ENCODE data around the gene NT5DC1.
"Not testable (repeated sequence)": the region's sequence is repeated elsewhere in the genome, so short reads cannot be mapped to it uniquely, and the experiment has no call there.

The NT5DC1 gene

GRCh38 chr6:116280161-116280932 is 179.7 kb downstream of the NT5DC1 start:
- no peak for DNase-seq

GRCh38 chr6:116280933-116281316 is 180.3 kb downstream of the NT5DC1 start:
- no peak for DNase-seq

DNA sequence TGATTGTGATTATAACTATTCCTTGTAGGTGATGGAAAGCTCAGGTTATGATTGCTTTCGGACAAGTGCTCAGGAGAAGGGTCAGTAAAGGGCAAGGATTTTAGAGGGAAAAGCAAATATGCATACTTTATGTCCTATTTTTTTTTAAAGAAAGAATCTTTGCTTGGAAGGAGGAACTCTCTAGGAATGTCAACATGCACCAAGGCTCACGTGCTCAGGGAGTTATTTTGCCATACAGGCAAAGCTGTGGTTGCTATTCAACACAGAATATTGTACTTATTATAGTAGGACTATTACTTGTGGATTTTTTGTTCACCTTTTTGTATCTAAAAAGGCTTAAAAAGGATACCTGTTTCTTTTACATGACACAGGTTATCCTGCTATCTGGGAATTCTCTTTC is 182.0 kb downstream of the NT5DC1 start:
- no peak for DNase-seq

GRCh38 chr6:116283191-116283590 is 182.5 kb downstream of the NT5DC1 start:
- DNase-seq = no peak

DNA sequence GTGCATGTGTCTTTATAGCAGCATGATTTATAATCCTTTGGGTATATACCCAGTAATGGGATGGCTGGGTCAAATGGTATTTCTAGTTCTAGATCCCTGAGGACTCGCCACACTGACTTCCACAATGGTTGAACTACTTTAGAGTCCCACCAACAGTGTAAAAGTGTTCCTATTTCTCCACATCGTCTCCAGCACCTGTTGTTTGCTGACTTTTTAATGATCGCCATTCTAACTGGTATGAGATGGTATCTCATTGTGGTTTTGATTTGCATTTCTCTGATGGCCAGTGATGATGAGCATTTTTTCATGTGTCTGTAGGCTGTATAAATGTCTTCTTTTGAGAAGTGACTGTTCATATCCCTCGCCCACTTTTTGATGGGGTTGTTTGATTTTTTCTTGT is 184.3 kb downstream of the NT5DC1 start:
- not testable (repeated sequence) for DNase-seq

- DNase-seq = peak in 1 of 3 donors; percentile 15
Measured at GRCh38 chr6:116286773-116287358, 186.2 kb downstream of the NT5DC1 start.

- DNase-seq = peak; percentile 51 to 82 (median 77)
Measured at GRCh38 chr6:116287689-116288282, 187.1 kb downstream of the NT5DC1 start.

DNA sequence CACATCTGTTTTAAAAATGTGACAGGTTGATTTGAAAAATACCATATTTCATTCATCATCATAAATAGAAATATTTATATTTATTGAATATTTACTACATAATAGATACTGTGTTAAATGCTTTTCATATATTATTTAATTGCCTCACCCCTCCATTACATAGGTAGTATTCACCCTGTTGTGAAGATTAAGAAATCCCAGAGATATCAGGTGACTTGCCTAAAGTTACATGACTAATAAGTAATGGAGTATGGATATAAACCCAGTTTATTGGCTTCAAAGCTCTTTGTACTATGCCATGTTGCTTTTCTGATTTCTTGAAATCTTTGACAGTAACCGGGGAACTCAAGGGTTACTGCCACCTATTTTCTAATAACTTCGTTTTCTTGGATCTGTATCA is 189.2 kb downstream of the NT5DC1 start:
- peak in 1 of 3 donors; percentile 16 for DNase-seq

GRCh38 chr6:116290799-116291198 is 190.1 kb downstream of the NT5DC1 start:
- no peak for DNase-seq

GRCh38 chr6:116291701-116292396 is 191.2 kb downstream of the NT5DC1 start:
- DNase-seq = no peak

DNA sequence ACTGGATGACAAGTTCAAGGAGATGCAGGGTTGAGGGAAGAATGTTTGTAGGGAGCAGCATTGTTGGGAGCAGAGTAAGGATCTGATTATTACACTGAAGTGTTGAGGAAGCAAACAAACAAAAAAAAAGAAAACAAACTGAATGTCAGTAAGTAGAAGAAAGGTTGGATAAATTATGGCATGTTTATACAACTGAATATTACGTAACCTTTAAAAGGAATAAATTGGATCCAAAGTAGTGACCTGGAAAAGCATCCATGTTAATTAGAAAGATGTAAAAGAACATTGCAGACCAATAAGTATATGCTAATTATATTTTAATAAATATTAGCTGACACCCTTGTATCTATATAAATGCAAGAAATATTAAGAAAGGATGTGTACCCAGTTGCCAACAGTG is 191.9 kb downstream of the NT5DC1 start:
- no peak for DNase-seq

DNA sequence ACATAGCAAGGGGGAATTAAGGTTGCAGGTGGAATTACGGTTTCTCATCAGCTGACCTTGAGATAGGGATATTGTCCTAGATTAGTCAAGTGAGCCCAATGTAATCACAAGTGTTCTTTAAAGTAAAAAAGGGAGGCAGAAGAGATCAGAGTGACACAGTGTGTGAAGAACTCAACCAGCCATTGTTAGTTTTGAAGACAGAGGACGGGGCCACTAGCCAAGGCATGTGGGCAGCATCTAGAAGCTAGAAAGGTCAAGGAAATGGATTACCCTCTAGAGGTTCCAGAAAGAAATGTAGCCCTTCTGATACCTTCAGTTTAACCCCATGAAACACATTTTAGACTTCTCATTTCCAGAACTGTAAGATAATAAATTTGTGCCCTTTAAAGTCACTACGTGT is 197.6 kb downstream of the NT5DC1 start:
- no peak for DNase-seq

GRCh38 chr6:116298973-116299372 is 198.3 kb downstream of the NT5DC1 start:
- peak; percentile 46 to 77 (median 74) for DNase-seq

Data from suppressor macrophage treated with lipopolysaccharide for 1 hour (primary cell).